SK-N-SH treated with all-trans-retinoic acid at 6 μM for 48 hours (cell line): ENCODE measurements around the gene ZBTB47.

ENCODE experiments used
- ATAC-seq: fragments of 200-7000 bp; cut with Tn5 transposase; 3 replicates; pipeline ENCODE4 v1.9.1; 2020; ENCODE audit warnings: mild to moderate bottlenecking, moderate library complexity
- ARNTL ChIP-seq: fragments of 450-650 bp; formaldehyde crosslinking; IDR thresholded peaks from 2 replicates; pipeline ENCODE4 v1.5.0; 2020; ENCODE audit warnings: low read depth, mild to moderate bottlenecking, moderate library complexity, borderline replicate concordance
- BACH2 ChIP-seq: fragments of 250-450 bp; sonication (Bioruptor Pico); IDR thresholded peaks from 2 replicates; pipeline ENCODE4 v1.9.0; 2021; ENCODE audit warnings: mild to moderate bottlenecking, borderline replicate concordance
- CSDC2 ChIP-seq: fragments of 250-450 bp; sonication (Bioruptor Pico); IDR thresholded peaks from 2 replicates; pipeline ENCODE4 v1.5.0; 2020; ENCODE audit warnings: mild to moderate bottlenecking, moderate library complexity
- CSRNP3 ChIP-seq: fragments of 250-450 bp; sonication (Bioruptor Pico); IDR thresholded peaks from 2 replicates; pipeline ENCODE4 v1.5.1; 2021; ENCODE audit warnings: mild to moderate bottlenecking, moderate library complexity
- ESRRG ChIP-seq: fragments of 250-450 bp; sonication (Bioruptor Pico); IDR thresholded peaks from 2 replicates; pipeline ENCODE4 v1.6.1; 2021; ENCODE audit warnings: mild to moderate bottlenecking
- GLIS3 ChIP-seq: fragments of 250-450 bp; sonication (Bioruptor Pico); IDR thresholded peaks from 2 replicates; pipeline ENCODE4 v1.5.0; 2020; ENCODE audit warnings: mild to moderate bottlenecking, moderate library complexity
- ISL1 ChIP-seq: fragments of 250-450 bp; sonication (Bioruptor Pico); IDR thresholded peaks from 2 replicates; pipeline ENCODE4 v2.1.2; 2022; ENCODE audit warnings: mild to moderate bottlenecking, moderate library complexity
- OSR1 ChIP-seq: fragments of 250-450 bp; sonication (Bioruptor Pico); IDR thresholded peaks from 2 replicates; pipeline ENCODE4 v1.8.0; 2022; ENCODE audit warnings: moderate library complexity, mild to moderate bottlenecking, inconsistent platforms
- POU6F1 ChIP-seq: fragments of 250-450 bp; sonication (Bioruptor Pico); IDR thresholded peaks from 2 replicates; pipeline ENCODE4 v1.8.0; 2021; ENCODE audit warnings: low read depth, mild to moderate bottlenecking, moderate library complexity, borderline replicate concordance
- PPARA ChIP-seq: fragments of 250-450 bp; sonication (Bioruptor Pico); IDR thresholded peaks from 2 replicates; pipeline ENCODE4 v1.5.0; 2020; ENCODE audit warnings: mild to moderate bottlenecking, borderline replicate concordance
- SNAI2 ChIP-seq: fragments of 250-450 bp; sonication (Bioruptor Pico); IDR thresholded peaks from 2 replicates; pipeline ENCODE4 v1.5.0; 2020; ENCODE audit warnings: mild to moderate bottlenecking, moderate library complexity
- TCF4 ChIP-seq: fragments of 250-450 bp; sonication (Bioruptor Pico); IDR thresholded peaks from 2 replicates; pipeline ENCODE4 v1.8.0; 2021; ENCODE audit warnings: mild to moderate bottlenecking, moderate library complexity, borderline replicate concordance
- TOX ChIP-seq: fragments of 250-450 bp; sonication (Bioruptor Pico); IDR thresholded peaks from 2 replicates; pipeline ENCODE4 v1.8.0; 2021; ENCODE audit warnings: mild to moderate bottlenecking, moderate library complexity, borderline replicate concordance
- ZC3H10 ChIP-seq: fragments of 250-450 bp; sonication (Bioruptor Pico); IDR thresholded peaks from 2 replicates; pipeline ENCODE4 v1.5.1; 2021; ENCODE audit warnings: mild to moderate bottlenecking, moderate library complexity
- ZFP3 ChIP-seq: fragments of 250-450 bp; sonication (Bioruptor Pico); IDR thresholded peaks from 2 replicates; pipeline ENCODE4 v1.5.0; 2020; ENCODE audit warnings: mild to moderate bottlenecking, moderate library complexity
- ZFP30 ChIP-seq: fragments of 450-650 bp; formaldehyde crosslinking; IDR thresholded peaks from 2 replicates; pipeline ENCODE4 v1.5.0; 2022; ENCODE audit warnings: mild to moderate bottlenecking, moderate library complexity
- ZNF565 ChIP-seq: fragments of 450-650 bp; formaldehyde crosslinking; conservative IDR thresholded peaks from 2 replicates; pipeline ENCODE4 v1.5.0; 2020; ENCODE audit warnings: low read depth, mild to moderate bottlenecking, moderate library complexity
- ZNF70 ChIP-seq: fragments of 450-650 bp; formaldehyde crosslinking; IDR thresholded peaks from 2 replicates; pipeline ENCODE4 v1.5.0; 2020; ENCODE audit warnings: mild to moderate bottlenecking, moderate library complexity
- ZNF8 ChIP-seq: fragments of 450-650 bp; formaldehyde crosslinking; IDR thresholded peaks from 2 replicates; pipeline ENCODE4 v1.5.0; 2020; ENCODE audit warnings: mild to moderate bottlenecking, moderate library complexity
- TF ChIP-seq, protein P1 (sequence below): fragments of 250-450 bp; sonication (Bioruptor Pico); IDR thresholded peaks from 2 replicates; pipeline ENCODE4 v1.8.0; 2020; ENCODE audit warnings: mild to moderate bottlenecking, moderate library complexity, borderline replicate concordance
- TF ChIP-seq, protein P2 (sequence below): fragments of 250-450 bp; sonication (Bioruptor Pico); IDR thresholded peaks from 2 replicates; pipeline ENCODE4 v1.5.1; 2020; ENCODE audit warnings: low read depth, mild to moderate bottlenecking, moderate library complexity
- TF ChIP-seq, protein P3 (sequence below): fragments of 250-450 bp; sonication (Bioruptor Pico); IDR thresholded peaks from 2 replicates; pipeline ENCODE4 v1.5.0; 2020; ENCODE audit warnings: mild to moderate bottlenecking, moderate library complexity

The ZBTB47 gene

GRCh38 chr3:42680806-42681205, 27.3 kb downstream of the ZBTB47 start:
- ATAC-seq = no peak

DNA sequence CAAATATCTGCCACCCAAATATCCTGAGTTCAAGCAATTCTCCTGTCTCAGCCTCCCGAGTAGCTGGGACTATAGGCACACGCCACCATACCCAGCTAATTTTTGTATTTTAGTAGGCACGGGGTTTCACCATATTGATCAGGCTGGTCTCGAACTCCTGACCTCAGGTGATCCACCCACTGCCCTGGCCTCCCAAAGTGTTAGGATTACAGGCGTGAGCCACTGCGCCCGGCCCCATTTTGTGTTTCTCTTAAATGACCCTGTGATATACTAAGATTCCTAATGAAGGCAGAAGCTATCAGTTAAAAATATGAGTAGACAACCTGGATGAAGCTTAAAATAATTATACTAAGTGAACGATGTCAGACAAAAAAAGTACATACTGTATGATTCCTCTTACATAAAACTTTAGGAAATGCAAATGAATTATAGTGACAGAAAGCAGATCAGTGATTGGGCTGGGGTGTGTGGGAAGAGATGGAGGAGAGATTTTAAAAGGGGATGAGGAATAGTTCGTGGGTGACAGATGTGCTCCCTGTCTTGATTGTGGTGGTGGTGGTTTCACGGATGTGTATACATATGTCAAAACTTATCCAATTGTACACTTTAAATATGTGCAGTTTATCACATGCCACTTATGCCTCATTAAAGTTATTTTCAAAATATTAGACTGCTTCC, 28.0 kb downstream of the ZBTB47 start:
- ATAC-seq = no peak
- TF ChIP-seq PPARA = no peak
- no peak for TF ChIP-seq BACH2 (CRISPR knock-in tag)
- TF ChIP-seq POU6F1 (CRISPR knock-in tag) = no peak
- no peak for TF ChIP-seq ARNTL (CRISPR knock-in tag)
- no peak for TF ChIP-seq GLIS3 (CRISPR knock-in tag)
- TF ChIP-seq ZC3H10 (CRISPR knock-in tag) = no peak
- TF ChIP-seq ISL1 (CRISPR knock-in tag) = no peak
- TF ChIP-seq, protein P1, sequence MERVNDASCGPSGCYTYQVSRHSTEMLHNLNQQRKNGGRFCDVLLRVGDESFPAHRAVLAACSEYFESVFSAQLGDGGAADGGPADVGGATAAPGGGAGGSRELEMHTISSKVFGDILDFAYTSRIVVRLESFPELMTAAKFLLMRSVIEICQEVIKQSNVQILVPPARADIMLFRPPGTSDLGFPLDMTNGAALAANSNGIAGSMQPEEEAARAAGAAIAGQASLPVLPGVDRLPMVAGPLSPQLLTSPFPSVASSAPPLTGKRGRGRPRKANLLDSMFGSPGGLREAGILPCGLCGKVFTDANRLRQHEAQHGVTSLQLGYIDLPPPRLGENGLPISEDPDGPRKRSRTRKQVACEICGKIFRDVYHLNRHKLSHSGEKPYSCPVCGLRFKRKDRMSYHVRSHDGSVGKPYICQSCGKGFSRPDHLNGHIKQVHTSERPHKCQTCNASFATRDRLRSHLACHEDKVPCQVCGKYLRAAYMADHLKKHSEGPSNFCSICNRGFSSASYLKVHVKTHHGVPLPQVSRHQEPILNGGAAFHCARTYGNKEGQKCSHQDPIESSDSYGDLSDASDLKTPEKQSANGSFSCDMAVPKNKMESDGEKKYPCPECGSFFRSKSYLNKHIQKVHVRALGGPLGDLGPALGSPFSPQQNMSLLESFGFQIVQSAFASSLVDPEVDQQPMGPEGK = no peak
- TF ChIP-seq, protein P2, sequence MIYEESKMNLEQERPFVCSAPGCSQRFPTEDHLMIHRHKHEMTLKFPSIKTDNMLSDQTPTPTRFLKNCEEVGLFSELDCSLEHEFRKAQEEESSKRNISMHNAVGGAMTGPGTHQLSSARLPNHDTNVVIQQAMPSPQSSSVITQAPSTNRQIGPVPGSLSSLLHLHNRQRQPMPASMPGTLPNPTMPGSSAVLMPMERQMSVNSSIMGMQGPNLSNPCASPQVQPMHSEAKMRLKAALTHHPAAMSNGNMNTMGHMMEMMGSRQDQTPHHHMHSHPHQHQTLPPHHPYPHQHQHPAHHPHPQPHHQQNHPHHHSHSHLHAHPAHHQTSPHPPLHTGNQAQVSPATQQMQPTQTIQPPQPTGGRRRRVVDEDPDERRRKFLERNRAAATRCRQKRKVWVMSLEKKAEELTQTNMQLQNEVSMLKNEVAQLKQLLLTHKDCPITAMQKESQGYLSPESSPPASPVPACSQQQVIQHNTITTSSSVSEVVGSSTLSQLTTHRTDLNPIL = no peak
- no peak for TF ChIP-seq CSRNP3 (CRISPR knock-in tag)
- TF ChIP-seq, all 23 proteins: peak for 0

More at GRCh38 chr3:42680806-42681205, 27.3 kb downstream of the ZBTB47 start:
- TF ChIP-seq SNAI2 (no peak), ESRRG (CRISPR knock-in tag) (no peak)

- ATAC-seq = no peak
- TF ChIP-seq POU6F1 (CRISPR knock-in tag) (no peak), ISL1 (CRISPR knock-in tag) (no peak), TCF4 (no peak), ZNF565 (CRISPR knock-in tag) (no peak), ZFP3 (CRISPR knock-in tag) (no peak), ZNF8 (CRISPR knock-in tag) (no peak), ZNF70 (CRISPR knock-in tag) (no peak), TOX (no peak), OSR1 (CRISPR knock-in tag) (no peak), CSDC2 (CRISPR knock-in tag) (no peak), CSRNP3 (CRISPR knock-in tag) (no peak), PPARA (no peak), ZFP30 (CRISPR knock-in tag) (no peak), ESRRG (CRISPR knock-in tag) (no peak)
- TF ChIP-seq, protein P3, sequence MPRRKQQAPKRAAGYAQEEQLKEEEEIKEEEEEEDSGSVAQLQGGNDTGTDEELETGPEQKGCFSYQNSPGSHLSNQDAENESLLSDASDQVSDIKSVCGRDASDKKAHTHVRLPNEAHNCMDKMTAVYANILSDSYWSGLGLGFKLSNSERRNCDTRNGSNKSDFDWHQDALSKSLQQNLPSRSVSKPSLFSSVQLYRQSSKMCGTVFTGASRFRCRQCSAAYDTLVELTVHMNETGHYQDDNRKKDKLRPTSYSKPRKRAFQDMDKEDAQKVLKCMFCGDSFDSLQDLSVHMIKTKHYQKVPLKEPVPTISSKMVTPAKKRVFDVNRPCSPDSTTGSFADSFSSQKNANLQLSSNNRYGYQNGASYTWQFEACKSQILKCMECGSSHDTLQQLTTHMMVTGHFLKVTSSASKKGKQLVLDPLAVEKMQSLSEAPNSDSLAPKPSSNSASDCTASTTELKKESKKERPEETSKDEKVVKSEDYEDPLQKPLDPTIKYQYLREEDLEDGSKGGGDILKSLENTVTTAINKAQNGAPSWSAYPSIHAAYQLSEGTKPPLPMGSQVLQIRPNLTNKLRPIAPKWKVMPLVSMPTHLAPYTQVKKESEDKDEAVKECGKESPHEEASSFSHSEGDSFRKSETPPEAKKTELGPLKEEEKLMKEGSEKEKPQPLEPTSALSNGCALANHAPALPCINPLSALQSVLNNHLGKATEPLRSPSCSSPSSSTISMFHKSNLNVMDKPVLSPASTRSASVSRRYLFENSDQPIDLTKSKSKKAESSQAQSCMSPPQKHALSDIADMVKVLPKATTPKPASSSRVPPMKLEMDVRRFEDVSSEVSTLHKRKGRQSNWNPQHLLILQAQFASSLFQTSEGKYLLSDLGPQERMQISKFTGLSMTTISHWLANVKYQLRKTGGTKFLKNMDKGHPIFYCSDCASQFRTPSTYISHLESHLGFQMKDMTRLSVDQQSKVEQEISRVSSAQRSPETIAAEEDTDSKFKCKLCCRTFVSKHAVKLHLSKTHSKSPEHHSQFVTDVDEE (CRISPR knock-in tag) = no peak
These were observed 29.0 kb downstream of the ZBTB47 start for GRCh38 chr3:42682301-42683070.
